Right renal pelvis (tissue), 4 donors: ENCODE results near the gene LONP1. TPM values are rescaled to one million over a fixed set of nuclear protein-coding genes. Genes with fewer than 3 reads are reported as not detected.

Experiments used
- DNase-seq, 4 donors: peaks; one replicate each; pipeline ENCODE4 v3.0.0-alpha.2; 2013; ENCODE audit warnings: low read depth in 4 of 4, low spot score in 3 of 4, missing footprints in 1 of 4
- polyA plus RNA-seq, 4 donors: library from polyadenylated mRNA; unstranded; fragments of 120-200 nt; gene quantifications; one replicate each; pipeline ENCODE4 v1.2.1, GENCODE V29; 2013; ENCODE audit not compliant: insufficient read length in 4 of 4

The LONP1 gene
- polyA plus RNA-seq, 4 donors: 45.2 to 66.4 (median 50.1) TPM

DNA sequence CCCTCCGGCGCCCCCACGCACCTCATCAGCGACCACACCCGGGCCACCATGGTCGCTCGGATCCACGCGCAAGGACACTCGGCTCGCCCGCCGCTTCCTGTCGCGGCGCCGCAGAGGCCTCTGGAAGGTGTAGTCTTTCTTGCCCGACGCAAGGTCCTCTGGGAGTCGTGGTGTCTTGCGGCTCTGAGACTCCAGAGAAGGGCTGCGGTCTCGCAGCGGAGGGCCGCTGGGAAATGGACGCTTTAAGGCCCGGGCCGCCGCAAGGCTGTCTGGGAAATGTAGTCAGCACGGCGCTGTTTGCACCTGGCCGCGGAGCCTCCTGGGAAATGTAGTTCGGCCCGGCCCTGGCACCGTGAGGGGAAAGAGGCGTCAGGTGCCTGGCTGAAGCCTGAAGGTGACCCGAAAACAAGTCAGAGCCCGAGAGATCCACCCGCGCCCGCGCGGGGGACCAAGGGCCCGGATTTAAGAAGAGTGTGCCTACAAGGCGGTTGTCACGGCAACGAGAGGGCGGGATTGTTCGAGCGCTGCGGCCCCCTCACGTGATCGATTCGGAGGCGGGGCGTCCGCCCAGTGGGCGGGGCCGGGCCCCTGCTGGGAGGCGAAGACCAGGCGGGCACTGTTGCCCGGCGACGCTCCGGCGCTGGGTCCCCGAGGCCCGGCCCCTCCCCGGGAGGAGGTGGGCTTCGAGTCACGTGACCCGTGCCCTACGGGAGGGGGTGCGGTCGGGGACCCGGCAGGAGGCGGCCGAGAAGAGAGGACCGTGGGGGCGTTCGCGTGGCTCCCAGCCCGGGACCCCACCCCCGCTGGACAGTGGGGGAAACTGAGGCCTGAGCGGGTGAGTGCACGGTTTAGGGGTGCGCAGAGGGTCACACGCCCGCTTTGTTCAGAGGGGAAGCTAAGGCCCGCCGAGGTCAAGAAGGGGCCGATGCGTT is 39.2 kb downstream of the LONP1 start, which contains the start of the genes HSD11B1L and MICOS13:
Gene HSD11B1L, plus strand, starts transcription at position 591 of the 932 bp plus-strand sequence. CDS start 3,806 bp downstream, outside the sequence.
Gene MICOS13, minus strand, starts transcription at position 80 of the 932 bp plus-strand sequence. Its CDS starts 30 bp downstream, at position 50.
- DNase-seq: peak; percentile 97 to 99 (median 97)

DNA sequence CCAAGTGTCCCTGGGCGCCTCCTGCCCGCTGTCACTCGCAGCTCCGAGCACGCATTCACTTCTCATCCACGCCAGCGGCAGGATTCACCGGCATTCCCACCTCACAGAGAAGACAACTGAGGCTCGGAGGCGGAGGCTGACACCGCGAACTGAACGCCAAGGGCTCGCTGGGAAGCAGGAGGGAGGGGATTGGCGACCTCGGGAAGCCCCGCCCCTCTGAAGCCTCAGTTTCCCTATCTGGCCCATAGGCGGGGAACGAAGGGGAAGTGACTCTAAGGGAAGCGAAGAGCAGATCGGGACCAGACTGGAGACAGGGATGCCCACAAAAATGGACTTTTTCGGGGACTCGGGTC is 39.9 kb downstream of the LONP1 start:
- no peak for DNase-seq

DNA sequence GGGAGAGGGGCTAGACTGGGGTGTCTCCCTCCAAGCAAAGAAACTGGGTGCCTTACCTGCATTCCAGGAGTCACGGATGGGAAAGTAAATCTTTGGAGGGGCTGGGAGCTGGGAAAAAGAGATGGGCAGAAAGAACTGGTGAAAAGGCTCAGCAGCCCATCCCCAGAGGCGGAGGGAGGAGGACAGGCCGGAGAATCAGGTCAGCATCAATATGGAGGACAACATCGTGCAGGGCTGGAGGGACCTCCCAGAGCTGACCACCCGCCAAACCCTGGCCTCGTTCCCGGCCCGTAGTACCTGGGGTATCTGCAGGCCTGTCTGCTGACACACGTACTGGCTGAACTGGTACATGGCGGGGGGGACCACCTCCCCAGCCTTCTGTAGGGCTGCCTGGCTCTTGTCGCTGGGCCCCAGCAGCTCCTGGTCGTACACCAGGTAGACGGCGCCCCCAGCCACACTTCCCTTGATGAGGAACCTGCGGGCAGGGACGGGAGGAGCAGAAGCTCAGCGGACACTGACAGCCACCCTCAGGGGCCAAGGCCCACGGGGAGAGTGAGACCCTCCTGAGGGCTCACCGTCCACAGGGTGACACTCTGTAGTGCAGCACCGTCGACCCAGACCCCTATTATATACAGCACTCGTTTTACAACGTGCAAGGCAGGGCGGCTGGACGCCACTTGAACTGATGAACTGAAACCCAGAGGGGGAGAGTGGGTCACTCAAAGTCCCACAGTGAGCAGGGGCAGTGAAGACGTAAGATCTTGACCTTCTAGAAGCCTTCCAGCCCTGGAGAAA is 40.5 kb downstream of the LONP1 start:
- DNase-seq: no peak

DNA sequence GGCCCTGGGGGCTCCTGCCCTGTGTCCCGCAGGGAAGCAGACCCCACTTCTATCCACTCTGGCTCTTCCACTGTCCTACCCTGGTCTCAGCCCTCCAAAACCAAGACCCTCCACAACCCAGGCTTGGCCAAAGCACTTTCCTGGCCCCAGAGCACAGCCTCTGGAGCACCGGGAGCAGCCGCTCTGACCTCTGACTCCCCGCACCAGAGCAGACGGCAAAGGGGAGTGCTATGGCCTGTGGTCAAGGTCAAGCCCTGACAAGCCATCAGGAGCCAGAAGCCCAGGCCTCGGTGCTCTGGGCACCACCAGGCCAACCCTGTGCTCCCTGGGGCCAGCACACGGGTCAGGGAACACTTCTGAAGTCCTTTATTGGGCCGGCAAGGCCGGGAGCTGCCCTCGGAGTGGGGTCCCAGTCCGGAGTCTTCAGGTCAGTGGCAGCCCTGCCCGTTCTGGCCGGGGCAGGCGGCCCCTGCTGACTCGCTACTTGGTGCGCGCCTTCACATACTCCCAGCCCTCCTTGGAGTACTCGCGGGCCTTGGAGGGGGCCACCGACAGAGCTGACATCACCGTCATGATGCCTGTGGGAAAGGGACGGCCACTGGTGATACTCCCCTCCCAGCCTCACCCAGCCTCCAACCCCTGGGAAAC is 41.8 kb downstream of the LONP1 start:
- DNase-seq: no peak

DNA sequence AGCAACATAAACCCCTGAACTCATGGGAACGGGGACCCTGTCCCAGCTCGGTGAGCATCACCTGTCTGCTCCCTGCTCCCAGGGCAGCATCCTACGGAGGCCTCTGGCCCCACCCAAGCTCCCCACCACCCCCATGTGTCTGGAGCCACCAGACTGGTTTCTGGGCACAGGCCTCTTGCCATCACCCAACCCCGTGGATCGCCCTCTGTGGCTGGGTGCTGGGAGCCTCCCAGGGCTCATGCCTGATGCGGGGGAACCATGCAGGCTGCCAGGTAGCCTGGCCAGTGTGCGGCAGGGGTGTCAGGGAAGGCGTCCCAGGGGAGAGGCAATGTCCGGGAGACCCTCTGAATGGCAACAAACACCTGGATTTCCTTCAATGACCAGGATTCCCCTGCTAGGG is 42.4 kb downstream of the LONP1 start:
- DNase-seq: no peak

DNA sequence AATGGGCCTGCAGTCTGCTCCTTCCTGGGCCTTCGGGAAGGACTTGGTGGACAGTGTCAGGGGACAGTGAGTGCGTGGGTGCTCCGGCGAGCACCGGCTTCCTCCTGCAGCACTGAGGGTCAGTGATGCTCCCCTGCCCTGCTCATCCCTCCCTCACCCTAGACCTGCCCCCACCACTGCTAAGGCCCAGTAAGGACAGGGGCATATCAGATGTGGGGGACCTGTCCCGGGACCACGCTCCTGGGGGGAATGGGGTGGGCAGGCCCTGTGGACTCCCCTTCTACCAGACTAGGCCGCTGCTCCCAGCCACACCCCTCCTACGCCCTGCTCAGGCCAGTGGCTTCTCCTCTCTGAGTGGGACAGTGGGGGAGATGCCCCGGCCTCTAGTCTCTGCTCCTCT is 42.8 kb downstream of the LONP1 start:
- no peak for DNase-seq

DNA sequence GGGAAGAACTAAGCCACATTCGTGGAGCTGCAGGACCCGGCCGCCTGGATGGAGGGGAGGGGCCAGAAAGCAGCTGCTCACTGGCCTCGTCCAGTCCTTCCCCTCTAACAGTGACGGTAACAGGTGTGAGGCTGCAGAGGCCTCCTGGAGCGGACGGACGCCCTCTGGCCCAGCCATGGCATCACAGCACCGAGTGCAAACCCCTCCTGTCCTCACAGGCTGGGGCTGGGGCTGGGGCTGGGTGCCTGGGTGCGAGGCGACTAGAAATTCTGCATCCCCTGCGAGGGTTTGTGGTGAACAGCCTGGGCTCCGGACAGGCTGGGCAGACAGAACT is 43.2 kb downstream of the LONP1 start:
- DNase-seq: no peak

DNA sequence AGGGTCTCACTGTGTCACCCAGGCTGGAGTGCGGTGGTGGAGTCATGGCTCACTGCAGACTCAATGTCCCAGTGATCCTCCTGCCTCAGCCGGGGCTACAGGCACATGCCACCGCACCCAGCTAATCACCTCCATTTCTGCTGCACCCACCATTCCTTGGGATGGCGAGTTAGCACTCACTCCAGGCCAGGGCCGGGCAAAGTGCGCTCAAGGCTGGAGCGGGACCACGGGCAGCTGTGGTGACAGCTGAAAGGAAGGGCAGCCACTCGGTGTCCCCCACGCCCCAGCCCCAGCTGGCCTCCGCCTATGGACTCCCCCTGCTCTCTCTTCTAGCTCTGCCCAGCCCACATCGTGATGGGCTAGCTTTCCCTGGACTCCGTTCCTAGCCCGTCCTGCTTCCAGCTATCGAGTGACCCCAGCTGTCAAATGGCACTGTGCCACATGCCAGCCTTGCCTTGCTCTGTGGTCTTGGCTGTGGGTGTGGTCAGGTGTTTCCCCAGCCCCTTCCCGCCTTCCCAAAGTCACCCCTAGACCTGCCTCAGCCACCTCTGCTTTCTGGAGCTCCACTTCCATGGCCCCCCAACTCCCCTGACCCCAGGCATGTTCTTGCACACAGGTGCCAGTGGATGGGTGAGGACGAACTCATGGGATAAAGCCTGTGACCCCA is 43.7 kb downstream of the LONP1 start:
- DNase-seq: no peak

DNA sequence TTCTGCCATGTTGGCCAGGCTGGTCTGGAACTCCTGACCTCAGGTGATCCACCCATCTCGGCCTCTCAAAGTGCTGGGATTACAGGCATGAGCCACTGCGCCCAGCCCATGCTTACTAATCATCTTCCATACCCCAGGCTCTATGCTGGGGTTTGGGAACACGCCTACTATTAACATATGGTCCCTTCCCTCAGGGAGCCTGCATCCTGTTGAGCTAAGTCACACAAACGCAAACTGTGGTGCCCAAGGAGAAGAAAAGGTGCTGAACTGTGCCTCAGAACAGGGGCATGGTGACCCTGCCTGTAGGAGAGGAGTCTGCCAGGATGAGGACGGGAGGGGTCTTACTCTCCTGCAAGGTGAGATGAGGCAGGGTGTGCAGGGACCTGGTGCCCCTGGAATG is 45.2 kb downstream of the LONP1 start:
- DNase-seq: no peak

DNA sequence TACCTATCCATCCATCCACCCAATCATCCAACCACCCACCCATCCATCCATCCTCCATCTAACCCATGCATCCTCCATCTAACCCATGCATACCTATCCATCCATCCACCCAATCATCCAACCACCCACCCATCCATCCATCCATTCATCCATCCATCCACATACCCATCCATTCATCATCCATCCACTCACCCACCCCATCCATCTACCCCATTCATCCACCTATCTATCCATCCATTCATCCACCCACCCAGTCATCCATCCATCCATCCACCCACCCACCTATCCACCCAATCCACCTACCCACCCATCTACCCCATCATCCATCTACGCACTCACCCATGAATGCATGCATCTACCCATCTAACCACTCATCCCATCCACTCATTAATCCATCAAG is 46.2 kb downstream of the LONP1 start:
- DNase-seq: no peak

DNA sequence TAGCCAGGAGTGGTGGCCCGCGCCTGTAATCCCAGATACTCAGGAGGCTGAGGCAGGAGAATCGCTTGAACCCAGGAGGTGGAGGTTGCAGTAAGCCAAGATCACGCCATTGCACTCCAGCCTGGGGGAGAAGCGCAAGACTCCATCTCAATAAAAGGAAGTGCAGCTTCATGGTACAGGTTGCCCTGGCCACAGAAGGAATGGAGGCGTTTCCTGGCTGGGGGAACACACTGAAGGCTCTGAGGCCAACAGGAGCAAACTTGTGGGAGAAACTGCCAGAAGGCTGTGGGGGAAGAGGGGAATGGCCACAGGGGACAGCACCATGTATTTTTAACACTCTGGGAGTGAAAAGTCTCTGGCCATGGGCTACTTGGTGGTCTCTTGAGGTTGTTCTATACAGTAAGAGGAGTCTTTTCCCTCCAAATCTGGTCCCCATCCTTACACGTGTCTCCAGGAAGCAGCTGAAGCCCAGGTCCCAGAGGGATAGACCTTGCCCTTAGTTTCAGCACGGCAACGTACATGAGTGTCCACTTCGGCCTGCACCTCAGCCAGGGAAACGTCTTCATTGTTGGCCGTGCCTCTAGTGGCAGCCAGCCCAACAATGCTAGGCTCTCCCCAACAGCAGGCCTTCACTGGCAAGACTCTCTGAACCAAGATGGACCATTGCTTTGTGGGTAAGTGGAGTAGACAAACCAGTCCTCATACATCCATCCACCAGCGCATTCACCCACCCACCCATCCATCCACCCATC is 47.1 kb downstream of the LONP1 start:
- DNase-seq: no peak

DNA sequence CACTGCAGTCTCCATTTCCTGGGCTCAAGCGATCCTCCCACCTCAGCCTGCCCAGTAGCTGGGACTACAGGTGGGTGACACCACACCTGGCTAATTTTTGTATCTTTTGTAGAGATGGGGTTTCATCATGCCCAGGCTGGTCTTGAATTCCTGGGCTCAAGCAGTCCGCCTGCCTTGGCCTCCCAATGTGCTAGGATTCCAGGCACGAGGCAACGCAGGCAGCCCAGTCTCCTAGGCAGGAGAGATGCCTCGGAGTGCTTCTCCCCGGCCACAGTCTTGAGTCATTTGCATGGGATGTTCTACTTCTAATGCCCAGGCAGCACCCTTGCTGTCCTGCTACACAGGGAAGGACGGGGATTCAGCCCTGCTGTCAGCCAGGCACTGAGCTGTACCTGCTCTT is 48.3 kb downstream of the LONP1 start:
- DNase-seq: no peak

DNA sequence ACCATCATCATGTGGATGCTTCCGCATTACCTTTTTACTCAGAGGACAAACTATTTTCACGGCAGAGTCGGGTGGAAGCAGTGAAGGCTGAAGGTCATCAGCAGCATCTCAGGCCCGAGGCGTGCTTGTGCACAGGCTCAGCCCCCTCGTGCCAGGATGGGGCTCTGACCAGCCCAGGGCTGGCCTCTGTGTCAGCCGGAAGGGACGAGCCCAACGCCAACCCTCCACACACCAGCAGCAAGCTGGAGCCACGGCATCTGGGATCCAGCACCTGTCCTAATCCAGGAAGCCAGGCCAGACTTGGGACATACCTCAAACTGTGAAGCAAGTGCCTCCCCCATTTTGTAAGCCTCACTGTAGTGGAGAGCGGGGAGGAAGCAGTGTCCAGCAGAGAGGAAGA is 50.7 kb downstream of the LONP1 start:
- DNase-seq: no peak

DNA sequence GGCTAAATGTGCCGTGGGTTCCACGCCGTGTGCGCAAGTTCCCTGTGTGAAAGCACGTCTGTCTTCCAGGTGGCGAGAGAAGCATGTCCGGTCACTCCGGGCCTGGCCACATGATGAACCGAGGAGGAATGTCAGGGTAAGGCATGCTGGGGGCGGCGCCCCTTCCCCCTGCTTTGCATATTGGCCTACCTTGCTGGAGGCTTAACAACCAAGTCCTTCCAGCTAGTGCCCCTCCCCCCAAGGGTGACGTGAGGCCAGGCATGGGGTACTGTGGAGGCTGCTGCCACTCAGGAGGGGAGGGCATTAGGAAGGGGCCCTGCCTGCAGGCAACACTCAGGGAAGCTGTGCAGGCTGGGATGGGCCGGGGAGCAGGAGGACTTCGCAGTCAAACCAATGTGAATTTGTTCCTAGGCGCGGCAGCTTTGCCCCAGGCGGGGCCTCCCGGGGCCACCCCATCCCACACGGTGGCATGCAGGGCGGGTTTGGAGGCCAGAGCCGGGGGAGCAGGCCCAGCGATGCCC is 52.1 kb downstream of the LONP1 start:
- DNase-seq: no peak

DNA sequence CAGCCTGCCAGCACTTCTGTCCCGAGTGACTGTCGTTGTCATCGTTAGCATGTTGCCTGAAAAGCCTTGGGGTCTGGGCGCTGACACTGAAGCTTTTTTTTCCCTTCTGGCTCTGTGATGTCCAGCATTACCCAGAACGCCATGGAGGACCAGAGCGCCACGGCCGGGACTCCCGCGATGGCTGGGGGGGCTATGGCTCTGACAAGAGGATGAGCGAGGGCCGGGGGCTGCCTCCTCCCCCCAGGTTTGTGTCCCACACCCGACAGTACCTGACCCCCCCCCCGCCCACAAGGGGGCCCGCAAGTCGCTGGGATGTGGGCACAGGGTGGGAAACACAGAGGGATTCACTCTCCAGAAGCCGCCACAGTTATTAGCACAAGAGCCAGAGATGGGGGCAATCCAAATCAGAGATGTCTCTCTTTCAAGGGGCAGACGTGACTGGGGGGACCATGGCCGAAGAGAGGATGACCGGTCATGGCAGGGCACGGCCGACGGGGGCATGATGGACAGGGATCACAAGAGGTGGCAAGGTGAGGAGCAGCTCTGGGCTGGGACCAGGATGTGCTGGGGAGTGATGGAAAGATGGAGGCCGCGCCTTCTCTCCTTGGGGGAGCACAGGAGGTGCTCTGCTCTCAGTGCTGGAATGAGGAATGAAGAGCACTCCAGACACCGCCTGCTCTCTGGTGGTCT is 52.9 kb downstream of the LONP1 start:
- DNase-seq: no peak

DNA sequence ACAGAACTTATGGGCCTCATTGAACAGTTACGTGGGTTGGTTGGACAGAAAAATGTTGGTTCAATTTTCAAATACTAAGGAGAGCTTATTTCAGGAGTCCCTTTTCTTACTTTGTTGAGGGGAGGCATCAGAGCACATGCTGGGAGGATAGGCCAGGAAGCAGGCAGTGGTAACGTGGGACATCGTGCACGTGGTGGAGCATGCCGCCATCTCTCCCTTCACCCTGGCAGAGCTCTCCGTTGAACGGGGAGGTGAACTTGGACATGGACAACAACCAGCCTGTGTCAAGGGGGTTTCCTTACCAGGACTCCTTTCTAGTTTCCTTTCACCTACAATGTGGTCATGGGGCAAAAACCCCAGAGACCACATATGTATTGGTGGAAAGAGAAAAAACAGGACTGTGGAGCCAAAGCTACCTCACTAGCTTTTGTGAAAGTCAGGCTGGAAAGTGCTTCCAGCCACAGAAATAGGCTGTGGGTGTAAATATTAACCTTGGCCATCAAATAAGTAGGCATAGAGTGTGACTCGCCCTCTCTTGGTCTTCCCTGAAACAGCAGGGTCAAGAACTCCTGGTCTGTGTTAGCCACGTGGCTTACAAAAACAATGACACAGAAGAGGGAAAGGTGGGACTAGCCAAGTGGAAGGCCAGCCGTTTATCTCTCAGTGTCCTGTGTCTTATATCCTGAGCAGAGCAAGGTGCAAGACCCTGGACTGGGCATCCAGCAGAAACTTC is 54.0 kb downstream of the LONP1 start:
- DNase-seq: no peak

DNA sequence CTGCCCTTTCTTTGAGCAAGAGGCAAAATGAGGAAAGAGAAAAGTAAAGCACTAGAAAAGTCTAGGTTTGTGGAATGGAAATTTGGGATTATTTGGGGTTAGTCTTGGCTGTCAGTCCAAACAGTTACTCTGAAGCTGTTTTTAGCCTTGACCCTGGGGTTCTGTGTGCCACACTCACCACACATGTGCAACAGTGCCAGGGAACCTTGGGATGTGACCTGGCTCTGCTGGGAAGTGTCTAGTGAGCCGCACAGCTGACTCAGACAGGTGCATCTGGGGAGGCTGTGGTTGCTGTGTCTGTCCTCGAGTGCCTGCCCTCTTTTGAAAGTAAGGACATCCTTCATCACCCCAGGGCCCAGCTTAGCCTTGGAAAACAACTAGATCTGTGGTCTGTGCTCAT is 55.4 kb downstream of the LONP1 start:
- no peak for DNase-seq

DNA sequence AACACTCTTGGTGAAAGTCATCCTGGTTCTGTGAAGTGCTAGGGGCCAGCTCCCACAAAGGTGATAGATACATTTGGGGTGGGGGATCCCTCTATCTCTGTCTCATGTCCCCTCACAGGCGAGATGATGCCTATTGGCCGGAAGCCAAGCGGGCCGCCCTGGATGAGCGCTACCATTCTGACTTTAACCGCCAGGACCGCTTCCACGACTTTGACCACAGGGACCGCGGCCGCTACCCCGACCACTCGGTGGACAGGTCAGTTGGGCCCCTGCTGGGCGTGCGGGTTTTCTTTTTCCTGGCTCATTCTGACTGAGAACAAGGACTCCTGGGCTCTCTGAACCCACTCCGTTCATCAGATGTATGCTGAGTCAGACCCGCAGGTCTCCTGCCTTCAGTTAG is 56.0 kb downstream of the LONP1 start:
- no peak for DNase-seq
